NCI-H1694 treated with DMSO at 0.1 percent for 48 hours (cell line): ENCODE measurements around the gene PNRC2.

ENCODE experiments used
- DNase-seq: peaks from one replicate; lab custom pipeline; 2025; lab: John Stamatoyannopoulos, UW

Gene PNRC2

DNA sequence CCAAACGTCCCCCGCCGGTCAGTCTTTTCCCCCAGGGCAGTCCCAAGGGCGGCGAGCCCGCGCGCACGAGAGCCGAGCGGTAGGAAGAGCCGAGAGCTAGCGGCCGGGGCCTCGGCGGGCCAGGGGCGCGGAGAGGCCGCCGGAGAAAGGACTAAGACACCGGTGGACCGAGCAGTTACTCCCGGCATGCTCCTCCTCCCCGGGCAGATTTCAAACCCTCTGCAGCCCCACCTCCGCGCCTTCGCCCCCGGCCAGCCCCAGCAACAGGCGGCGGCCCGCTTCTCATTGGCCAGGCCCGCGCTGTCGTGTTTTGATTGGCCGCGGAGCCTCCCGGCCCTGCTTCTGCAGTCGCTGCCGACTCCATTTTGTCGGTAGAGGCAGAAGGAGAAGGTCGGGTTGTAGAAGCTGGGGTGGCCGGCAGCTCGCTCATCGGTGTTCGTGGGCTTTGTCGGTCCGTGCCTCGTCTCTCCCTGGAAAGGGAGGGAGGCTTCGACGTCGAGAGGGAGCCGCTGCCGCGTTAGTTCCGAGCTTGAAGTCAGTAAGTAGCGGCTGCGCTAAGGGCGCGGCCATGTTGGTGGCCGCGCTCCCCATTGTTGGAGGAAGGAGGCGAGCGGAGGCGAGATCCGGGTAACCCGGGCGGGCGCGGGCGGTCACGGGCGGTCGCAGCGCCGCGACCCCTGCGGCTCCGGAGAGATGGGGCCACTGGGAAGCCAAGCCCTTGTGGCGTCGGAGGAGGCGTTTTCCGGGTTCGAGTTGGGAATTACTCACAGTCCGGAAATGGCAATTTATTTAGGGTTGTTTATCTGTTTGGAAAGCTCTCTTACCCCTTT is at the start of gene PNRC2:
Gene PNRC2, plus strand, starts transcription at position 368 of the 830 bp plus-strand sequence. CDS start 1,630 bp downstream, outside the sequence.
- peak; percentile 90 for DNase-seq

GRCh38 chr1:23910144-23910543 is 49.5 kb upstream of the PNRC2 start:
- no peak for DNase-seq

GRCh38 chr1:23910553-23911246 is 48.9 kb upstream of the PNRC2 start:
- no peak for DNase-seq

- no peak for DNase-seq
Measured at GRCh38 chr1:23911921-23912320, 47.7 kb upstream of the PNRC2 start.

- DNase-seq, result no peak
Measured at GRCh38 chr1:23913212-23913880, 46.3 kb upstream of the PNRC2 start, which contains the start of gene CNR2. Gene CNR2, minus strand, starts transcription at chr1:23913362. Its CDS starts 37,745 bp downstream, at chr1:23875617.

DNA sequence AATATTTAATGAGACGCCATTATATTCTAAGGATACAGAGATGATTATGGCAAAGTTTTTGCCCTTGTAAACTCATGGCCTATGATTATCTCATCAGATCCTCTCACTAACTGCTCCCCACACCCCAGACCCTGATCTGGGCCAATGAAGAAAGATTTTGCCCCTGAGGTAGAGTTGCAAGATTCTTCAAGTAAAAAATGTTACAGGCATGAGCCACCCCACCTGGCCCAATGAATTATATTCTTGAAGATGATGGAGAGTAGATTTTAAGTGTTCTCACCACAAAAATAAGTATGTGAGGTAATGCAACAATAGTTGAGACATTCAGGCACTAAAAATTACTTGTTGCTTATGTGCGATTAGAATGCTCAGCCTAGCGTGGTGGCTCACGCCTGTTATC is 44.7 kb upstream of the PNRC2 start:
- DNase-seq, result no peak

DNA sequence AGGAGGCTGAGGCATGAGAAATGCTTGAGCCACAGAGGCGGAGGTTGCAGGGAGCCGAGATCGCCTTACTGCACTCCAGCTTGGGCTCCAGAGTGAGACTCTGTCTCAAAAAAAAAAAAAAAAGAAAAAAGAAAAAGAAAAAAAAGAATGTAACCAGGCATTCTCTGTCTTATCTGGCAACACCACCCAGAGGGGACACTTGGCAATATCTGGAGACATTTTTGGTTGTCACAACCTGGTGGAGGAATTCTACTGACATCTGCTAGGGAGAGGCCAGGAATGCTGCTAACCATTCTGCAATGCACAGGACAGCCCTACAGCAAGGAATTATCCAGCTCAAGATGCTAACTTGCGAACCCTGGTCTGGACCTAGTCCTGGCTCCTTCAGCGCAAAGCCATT is 44.2 kb upstream of the PNRC2 start:
- no peak for DNase-seq

- peak; percentile 38 for DNase-seq
Measured at GRCh38 chr1:23916209-23917131, 43.2 kb upstream of the PNRC2 start.

GRCh38 chr1:23922321-23922943 is 37.2 kb upstream of the PNRC2 start:
- DNase-seq, result no peak

GRCh38 chr1:23923592-23924499 is 35.8 kb upstream of the PNRC2 start:
- no peak for DNase-seq

DNA sequence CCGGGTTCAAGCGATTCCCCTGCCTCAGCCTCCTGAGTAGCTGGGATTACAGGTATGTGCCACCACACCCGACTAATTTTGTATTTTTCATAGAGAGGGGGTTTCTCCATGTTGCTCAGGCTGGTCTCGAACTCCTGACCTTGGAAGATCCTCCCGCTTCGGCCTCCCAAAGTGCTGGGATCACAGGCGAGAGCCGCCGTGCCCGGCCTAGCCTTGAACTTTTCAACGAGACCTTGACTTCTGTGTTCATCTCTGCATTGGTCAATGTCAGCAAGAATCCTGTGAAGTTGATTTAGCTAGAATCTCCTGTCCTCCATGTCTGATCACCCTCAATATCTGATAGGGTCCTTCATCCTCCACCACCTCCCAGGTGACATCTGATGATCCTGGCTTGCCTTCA is 35.0 kb upstream of the PNRC2 start:
- no peak for DNase-seq

- DNase-seq, result no peak
Measured at GRCh38 chr1:23925279-23925678, 34.3 kb upstream of the PNRC2 start.

DNA sequence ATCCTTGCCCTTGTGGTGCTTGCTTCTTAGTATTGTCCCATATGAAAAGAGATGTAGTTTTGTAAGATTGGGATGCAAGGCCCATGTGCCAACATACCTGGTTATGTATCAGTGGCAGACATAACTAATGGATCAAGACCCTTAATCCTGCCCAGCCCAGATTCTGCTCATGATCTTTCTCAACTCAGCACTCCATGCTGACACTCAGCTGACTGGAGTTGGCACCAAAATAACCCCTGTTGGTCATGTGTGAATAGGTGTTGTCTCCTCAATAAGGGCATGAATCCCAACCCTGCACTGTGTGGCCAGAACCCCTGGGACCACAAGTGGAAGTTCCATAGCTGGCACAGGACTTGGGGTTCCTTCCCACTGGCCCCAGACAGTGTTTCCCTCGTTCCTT is 32.5 kb upstream of the PNRC2 start:
- DNase-seq, result no peak

- DNase-seq, result no peak
Measured at GRCh38 chr1:23928789-23929188, 30.8 kb upstream of the PNRC2 start.

- no peak for DNase-seq
Measured at GRCh38 chr1:23930270-23930669, 29.4 kb upstream of the PNRC2 start.

- DNase-seq, result no peak
Measured at GRCh38 chr1:23930861-23931490, 28.7 kb upstream of the PNRC2 start.

GRCh38 chr1:23931491-23931880 is 28.1 kb upstream of the PNRC2 start:
- no peak for DNase-seq

GRCh38 chr1:23936481-23937176 is 23.0 kb upstream of the PNRC2 start:
- DNase-seq, result no peak

DNA sequence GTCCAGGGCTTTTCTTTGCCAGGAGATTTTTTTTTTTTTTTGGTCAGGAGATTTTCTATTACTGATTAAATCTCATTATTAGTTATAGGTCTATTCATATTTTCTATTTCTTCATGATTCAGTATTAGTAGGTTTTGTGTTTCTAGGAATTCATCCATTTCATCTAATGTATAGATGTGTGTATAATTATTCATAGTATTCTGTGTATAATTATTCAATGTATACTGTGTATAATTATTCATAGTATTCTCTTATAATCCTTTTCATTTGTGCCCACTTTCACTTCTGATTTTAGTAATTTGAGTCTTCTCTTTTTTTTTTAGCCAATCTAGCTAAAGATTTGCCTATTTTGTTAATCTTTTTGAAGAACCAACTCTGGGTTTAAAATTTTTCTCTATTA is 12.3 kb upstream of the PNRC2 start:
- no peak for DNase-seq
